22Rv1 (cell line): ENCODE measurements around the gene MAN2A2.

Experiments used
- ZFX ChIP-seq: fragments of 450-650 bp; IDR thresholded peaks from 2 replicates; pipeline ENCODE4 v1.6.1; 2017; ENCODE audit warnings: antibody characterized with exemption, borderline replicate concordance
- TF ChIP-seq, protein P1 (sequence below): fragments of 450-650 bp; IDR thresholded peaks from 2 replicates; pipeline ENCODE4 v1.5.1; 2017; ENCODE audit warnings: mild to moderate bottlenecking

DNA sequence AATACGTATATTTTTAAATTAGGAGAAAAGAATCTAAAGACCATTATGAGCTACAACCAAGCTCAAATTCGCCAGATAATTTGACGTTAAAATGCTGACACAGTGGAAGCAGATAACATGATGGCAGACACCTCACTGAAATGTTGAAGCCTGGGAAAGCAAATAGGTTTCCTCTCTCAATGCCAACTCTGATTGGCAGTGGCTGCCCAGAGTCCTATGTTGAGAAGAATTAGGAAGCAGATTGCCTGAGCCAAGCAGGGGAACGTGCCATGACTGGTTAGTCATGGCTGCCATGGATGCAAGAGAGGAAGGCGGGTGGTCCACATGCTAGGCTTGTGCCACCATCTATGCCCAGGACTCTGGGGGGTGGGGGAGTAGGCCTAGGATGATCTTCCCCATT lies 35.2 kb downstream of the MAN2A2 start:
- TF ChIP-seq, protein P1, sequence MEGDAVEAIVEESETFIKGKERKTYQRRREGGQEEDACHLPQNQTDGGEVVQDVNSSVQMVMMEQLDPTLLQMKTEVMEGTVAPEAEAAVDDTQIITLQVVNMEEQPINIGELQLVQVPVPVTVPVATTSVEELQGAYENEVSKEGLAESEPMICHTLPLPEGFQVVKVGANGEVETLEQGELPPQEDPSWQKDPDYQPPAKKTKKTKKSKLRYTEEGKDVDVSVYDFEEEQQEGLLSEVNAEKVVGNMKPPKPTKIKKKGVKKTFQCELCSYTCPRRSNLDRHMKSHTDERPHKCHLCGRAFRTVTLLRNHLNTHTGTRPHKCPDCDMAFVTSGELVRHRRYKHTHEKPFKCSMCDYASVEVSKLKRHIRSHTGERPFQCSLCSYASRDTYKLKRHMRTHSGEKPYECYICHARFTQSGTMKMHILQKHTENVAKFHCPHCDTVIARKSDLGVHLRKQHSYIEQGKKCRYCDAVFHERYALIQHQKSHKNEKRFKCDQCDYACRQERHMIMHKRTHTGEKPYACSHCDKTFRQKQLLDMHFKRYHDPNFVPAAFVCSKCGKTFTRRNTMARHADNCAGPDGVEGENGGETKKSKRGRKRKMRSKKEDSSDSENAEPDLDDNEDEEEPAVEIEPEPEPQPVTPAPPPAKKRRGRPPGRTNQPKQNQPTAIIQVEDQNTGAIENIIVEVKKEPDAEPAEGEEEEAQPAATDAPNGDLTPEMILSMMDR: no peak
- no peak for TF ChIP-seq ZFX
